Stomach (tissue), 9 donors: ENCODE data around the gene ZNF169. TPM values are rescaled to one million over a fixed set of nuclear protein-coding genes. Genes with fewer than 3 reads are reported as not detected.
"Not testable (repeated sequence)": the region's sequence is repeated elsewhere in the genome, so short reads cannot be mapped to it uniquely, and the experiment has no call there.

Experiments used
- DNase-seq, 2 donors: peaks; one replicate each; pipeline versions ENCODE4 v3.0.0 to v3.0.0-alpha.2; 2013 to 2019
- H3K27ac ChIP-seq, 5 donors: fragments of 200-600 bp in 4 of 5; sonication (generic) in 4 of 5; one replicate each; pipeline ENCODE4 v1.5.1; 2013 to 2019; ENCODE audit warnings: mild to moderate bottlenecking in 1 of 5, moderate library complexity in 1 of 5
- H3K27me3 ChIP-seq, 3 donors: fragments of 200-600 bp; sonication (generic); one replicate each; pipeline ENCODE4 v1.5.1; 2017 to 2019; ENCODE audit warnings: mixed run types in 1 of 3
- H3K36me3 ChIP-seq, 4 donors: fragments of 200-600 bp; sonication (generic); 1 replicate in 3 of 4; 2 replicates in 1 of 4; pipeline ENCODE4 v1.5.1; 2016 to 2019
- H3K4me1 ChIP-seq, 4 donors: fragments of 200-600 bp; sonication (generic); one replicate each; pipeline ENCODE4 v1.5.1; 2016 to 2019
- H3K4me3 ChIP-seq, 4 donors: fragments of 200-600 bp; sonication (generic) in 3 of 4; one replicate each; pipeline ENCODE4 v1.5.1; 2016 to 2019; ENCODE audit warnings: mild to moderate bottlenecking in 1 of 4
- H3K9me3 ChIP-seq, 4 donors: fragments of 200-600 bp; sonication (generic); one replicate each; pipeline ENCODE4 v1.5.1; 2016 to 2019
- CTCF ChIP-seq, 7 experiments: fragments of 450-650 bp in 4 of 7; fragments of 200-600 bp in 3 of 7; sonication (generic) in 3 of 7; IDR thresholded peaks; one replicate each; pipeline ENCODE4 v1.5.1; 2016 to 2019; ENCODE audit warnings: antibody characterized with exemption in 7 of 7, control low read depth in 2 of 7, mild to moderate bottlenecking in 1 of 7
- EP300 ChIP-seq: sonication (generic); formaldehyde crosslinking; IDR thresholded peaks from one replicate; pipeline ENCODE4 v1.6.1; 2017; ENCODE audit warnings: antibody characterized with exemption
- POLR2A ChIP-seq, 4 donors: fragments of 450-650 bp; IDR thresholded peaks; one replicate each; pipeline ENCODE4 v1.6.1; 2016; ENCODE audit warnings: antibody characterized with exemption in 4 of 4, control low read depth in 2 of 4, mild to moderate bottlenecking in 1 of 4, moderate library complexity in 1 of 4
- POLR2AphosphoS5 ChIP-seq, 3 donors: sonication (generic); formaldehyde crosslinking; IDR thresholded peaks; one replicate each; pipeline ENCODE4 v1.6.1; 2016; ENCODE audit warnings: antibody characterized with exemption in 3 of 3
- WGBS, 5 donors: extraction: QIAGEN DNeasy Blood & Tissue Kit in 3 of 5; methylation state at CpG; one replicate each; pipeline versions ENCODE4 v1.1.5 to v1.1.7; 2013 to 2018; 5-methylcytosine and 5-hydroxymethylcytosine counted together
- intact Hi-C: fragments of 100-400 bp; cut with DNase I; formaldehyde crosslinking; loops from one replicate; pipeline ENCODE4 v1.15.1; 2023; ENCODE audit warnings: low total_unique reads
- polyA plus RNA-seq, 3 donors: library from polyadenylated mRNA; stranded (reverse); fragments of 200-250 nt; gene quantifications; one replicate each; pipeline ENCODE4 v1.2.3, GENCODE V29; 2013
- total RNA-seq, 5 donors: library from RNA; depleted of rRNA; stranded (reverse); fragments of >200 nt; gene quantifications; one replicate each; pipeline versions ENCODE4 v1.1.0 to v1.2.3, GENCODE V29; 2014 to 2016
- donor health status: healthy with polysubstance abuse.
- donor health status: Bipolar disorder and iron deficiency.
- donor health status: healthy.

The ZNF169 gene
- total and polyA plus RNA-seq, 8 donors, result 0.93 to 13.2 (median 3.1) TPM

GRCh38 chr9:94300470-94301301 is 41.6 kb downstream of the ZNF169 start:
- WGBS, 5 donors, result 87 to 95% (median 93%) methylated on average over 18 to 20 of the region's 20 CpGs
- H3K27ac ChIP-seq, result no peak overlapping the region
- TF ChIP-seq CTCF (IDR thresholded peaks at IDR 0.05) (no peak), EP300 (no peak), POLR2A (IDR thresholded peaks at IDR 0.05) (no peak), POLR2AphosphoS5 (IDR thresholded peaks at IDR 0.05) (no peak)
- intact Hi-C loops, result no loop called here
- DNase-seq, result peak in 1 of 2 donors; percentile 30
- peaks cover 0 to 38% (median 10%) of the 10 kb centered on the region in 4 donors for H3K4me1 ChIP-seq
- H3K27me3 ChIP-seq, result no peaks in the 10 kb centered on the region
- peaks cover 0 to 17% (median 13%) of the 10 kb centered on the region in 4 donors for H3K36me3 ChIP-seq
- H3K9me3 ChIP-seq, result no peaks in the 10 kb centered on the region
- no peak overlapping the region for H3K4me3 ChIP-seq

- no peak overlapping the region for H3K27ac ChIP-seq
- TF ChIP-seq POLR2AphosphoS5 (IDR thresholded peaks at IDR 0.05), result no peak
- TF ChIP-seq CTCF (IDR thresholded peaks at IDR 0.05), result no peak
- TF ChIP-seq POLR2A (IDR thresholded peaks at IDR 0.05), result no peak
- TF ChIP-seq EP300, result no peak
- WGBS, 5 donors, result 88 to 95% (median 88%) methylated on average over 5 of the region's 5 CpGs
- H3K36me3 ChIP-seq, result peaks cover 0 to 17% (median 11%) of the 10 kb centered on the region in 4 donors
- H3K9me3 ChIP-seq, result no peaks in the 10 kb centered on the region
- no peaks in the 10 kb centered on the region for H3K27me3 ChIP-seq
- intact Hi-C loops, result no loop called here
- no peak overlapping the region for H3K4me3 ChIP-seq
- DNase-seq, result no peak
- H3K4me1 ChIP-seq, result peaks cover 0 to 38% (median 10%) of the 10 kb centered on the region in 4 donors
These were observed 42.5 kb downstream of the ZNF169 start for GRCh38 chr9:94301583-94301982.

GRCh38 chr9:94302426-94302825 is 43.3 kb downstream of the ZNF169 start:
- DNase-seq, result no peak
- Histone ChIP-seq H3K27me3 (no peaks in the 10 kb centered on the region), H3K9me3 (no peaks in the 10 kb centered on the region), H3K4me1 (peaks cover 0 to 38% (median 10%) of the 10 kb centered on the region in 4 donors), H3K36me3 (peaks cover 0 to 17% (median 11%) of the 10 kb centered on the region in 4 donors), H3K4me3 (no peak overlapping the region), H3K27ac (no peak overlapping the region)
- TF ChIP-seq CTCF (IDR thresholded peaks at IDR 0.05) (no peak), POLR2A (IDR thresholded peaks at IDR 0.05) (no peak), EP300 (no peak), POLR2AphosphoS5 (IDR thresholded peaks at IDR 0.05) (no peak)
- 88 to 95% (median 92%) methylated on average over 4 of the region's 4 CpGs for WGBS, 5 donors
- intact Hi-C loops, result no loop called here

GRCh38 chr9:94303321-94303720 is 44.2 kb downstream of the ZNF169 start:
- H3K36me3 ChIP-seq, result peaks cover 0 to 13% (median 11%) of the 10 kb centered on the region in 4 donors
- no peaks in the 10 kb centered on the region for H3K9me3 ChIP-seq
- TF ChIP-seq POLR2AphosphoS5 (IDR thresholded peaks at IDR 0.05) (no peak), CTCF (IDR thresholded peaks at IDR 0.05) (no peak), POLR2A (IDR thresholded peaks at IDR 0.05) (no peak), EP300 (no peak)
- intact Hi-C loops, result no loop called here
- no peak for DNase-seq
- H3K27me3 ChIP-seq, result no peaks in the 10 kb centered on the region
- peaks cover 0 to 31% (median 8%) of the 10 kb centered on the region in 4 donors for H3K4me1 ChIP-seq
- no peak overlapping the region for H3K4me3 ChIP-seq
- H3K27ac ChIP-seq, result no peak overlapping the region

- H3K4me3 ChIP-seq, H3K27me3 ChIP-seq, H3K27ac ChIP-seq, H3K36me3 ChIP-seq, intact Hi-C loops, DNase-seq, H3K4me1 ChIP-seq, H3K9me3 ChIP-seq: not testable (repeated sequence)
- 92 to 98% (median 92%) methylated on average over 4 to 7 of the region's 15 CpGs; no CpG with 5 or more reads in 2 of the 5 donors for WGBS, 5 donors
These were observed 56.2 kb downstream of the ZNF169 start for GRCh38 chr9:94315034-94315984.

GRCh38 chr9:94316236-94316635 is 57.1 kb downstream of the ZNF169 start:
- intact Hi-C loops, H3K9me3 ChIP-seq, H3K27ac ChIP-seq, H3K27me3 ChIP-seq, H3K36me3 ChIP-seq, H3K4me3 ChIP-seq, H3K4me1 ChIP-seq, DNase-seq: not testable (repeated sequence)
- 44 to 64% methylated on average over 2 to 3 of the region's 5 CpGs; no CpG with 5 or more reads in 3 of the 5 donors for WGBS, 5 donors
